Embryonic facial prominence (tissue), 1 donor: ENCODE data around the gene NIPSNAP3A.
A peak's percentile ranks its signal among the peaks of the same experiment; 100 is the strongest.
"Not testable (repeated sequence)": the region's sequence is repeated elsewhere in the genome, so short reads cannot be mapped to it uniquely, and the experiment has no call there.

Experiments
- DNase-seq: peaks from one replicate; pipeline ENCODE4 v3.0.0-alpha.2; 2016; ENCODE audit errors: extremely low spot score

Gene NIPSNAP3A

GRCh38 chr9:104747565-104748358 is at the start of gene NIPSNAP3A:
TSS of gene NIPSNAP3A (plus strand) at chr9:104747683. CDS start at chr9:104747793, 110 bp downstream.
- peak; percentile 51 for DNase-seq

DNA sequence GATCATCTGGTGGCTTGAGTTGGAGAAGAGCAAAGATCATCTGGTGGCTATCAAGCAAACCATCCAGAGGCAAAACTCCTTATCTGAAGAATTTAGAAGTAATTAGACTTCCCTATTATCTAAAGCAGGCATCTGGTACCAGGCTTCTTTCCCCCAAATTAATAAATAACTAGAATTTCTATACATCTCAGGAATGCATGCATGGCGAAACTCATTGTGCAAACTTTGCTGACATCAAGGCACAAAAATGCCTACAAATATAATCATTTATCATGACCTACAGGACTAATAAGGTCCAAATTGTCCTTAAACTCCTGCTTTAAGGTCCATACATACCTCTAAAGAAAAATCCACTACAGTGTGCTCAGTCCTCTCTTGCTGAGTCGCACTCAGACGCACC is 47.2 kb upstream of the NIPSNAP3A start:
- DNase-seq, result no peak

DNA sequence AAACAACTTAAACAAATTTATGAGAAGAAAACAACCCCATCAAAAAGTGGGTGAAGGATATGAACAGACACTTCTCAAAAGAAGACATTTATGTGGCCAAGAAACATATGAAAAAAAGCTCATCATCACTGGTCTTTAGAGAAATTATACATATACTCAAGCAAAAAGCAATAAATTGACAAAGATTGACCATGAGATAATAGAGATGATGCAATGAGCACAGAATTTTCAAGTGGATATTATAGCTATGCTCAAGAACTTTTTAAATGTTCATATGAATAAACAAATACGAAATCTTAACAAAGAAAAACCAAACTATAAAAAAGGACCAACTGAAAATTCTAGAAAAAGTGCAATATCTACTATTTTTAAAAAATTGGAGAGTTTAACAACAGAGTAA is 38.7 kb upstream of the NIPSNAP3A start:
- not testable (repeated sequence) for DNase-seq

GRCh38 chr9:104711604-104712003 is 35.9 kb upstream of the NIPSNAP3A start:
- DNase-seq, result no peak

DNA sequence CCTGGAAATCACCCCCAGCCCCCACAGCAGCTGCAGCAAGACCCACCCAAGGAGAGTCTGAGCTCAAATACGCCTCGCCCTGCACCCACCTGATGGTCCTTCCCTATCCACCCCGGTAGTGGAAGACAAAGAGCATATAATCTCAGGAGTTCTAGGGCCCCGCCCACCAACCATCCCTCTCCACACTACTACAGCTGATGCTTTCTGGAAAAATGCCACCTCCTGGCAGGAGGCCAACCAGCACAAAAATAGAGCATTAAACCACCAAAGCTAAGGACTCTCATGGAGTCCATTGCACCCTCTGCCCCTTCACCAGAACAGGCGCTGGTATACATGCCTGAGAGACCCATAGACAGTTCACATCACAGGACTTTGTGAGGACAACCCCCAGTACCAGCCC is 22.5 kb upstream of the NIPSNAP3A start:
- DNase-seq, result no peak

DNA sequence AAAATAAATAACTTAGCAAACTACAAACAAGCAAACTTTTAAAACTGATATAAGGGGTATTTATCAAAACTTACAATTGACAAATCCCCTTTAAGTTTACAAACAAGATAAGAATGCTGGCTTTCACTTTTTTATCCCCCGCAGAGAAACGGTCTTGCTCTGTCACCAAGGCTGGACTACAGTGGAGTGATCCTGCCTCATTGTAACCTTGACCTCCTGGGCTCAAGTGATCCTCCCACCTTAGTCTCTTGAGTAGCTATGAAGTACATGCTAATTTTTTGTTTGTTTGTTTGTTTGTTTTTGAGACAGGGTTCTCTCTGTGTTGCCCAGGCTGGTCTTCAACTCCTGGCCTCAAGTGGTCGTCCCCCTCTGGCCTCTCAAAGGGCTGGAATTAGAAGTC is 9.0 kb upstream of the NIPSNAP3A start:
- DNase-seq, result no peak

- DNase-seq, result no peak
Measured at GRCh38 chr9:104740621-104741020, 6.9 kb upstream of the NIPSNAP3A start.

DNA sequence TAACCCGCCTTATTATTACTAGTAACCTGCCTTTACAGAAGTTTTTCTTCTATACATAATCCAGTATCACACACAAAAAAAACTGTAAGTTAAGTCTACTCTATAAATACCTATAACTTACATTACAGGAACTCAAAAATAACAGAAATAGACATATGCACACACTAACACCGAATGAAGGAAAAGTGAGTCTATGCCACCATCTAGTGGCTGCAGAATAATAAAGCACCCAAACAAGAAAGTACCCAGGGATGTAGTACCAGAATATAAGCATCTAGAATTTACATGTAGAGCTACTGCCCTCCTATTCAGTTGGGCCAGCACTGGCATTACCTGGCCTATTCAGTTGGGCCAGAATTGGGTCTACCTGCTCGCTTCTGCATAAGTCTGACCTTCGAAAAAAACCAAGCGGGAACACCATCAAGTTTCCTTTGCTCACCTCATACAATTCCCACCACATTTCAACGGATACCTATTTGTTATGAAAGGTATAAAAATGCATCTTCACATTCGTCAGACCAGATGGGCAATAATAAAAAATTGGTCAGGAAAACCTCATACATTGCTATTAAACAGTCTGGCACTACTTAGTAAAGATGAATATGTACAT is 4.0 kb upstream of the NIPSNAP3A start:
- DNase-seq, result peak; percentile 43

- DNase-seq, result no peak
Measured at GRCh38 chr9:104745852-104746251, 1.6 kb upstream of the NIPSNAP3A start.

DNA sequence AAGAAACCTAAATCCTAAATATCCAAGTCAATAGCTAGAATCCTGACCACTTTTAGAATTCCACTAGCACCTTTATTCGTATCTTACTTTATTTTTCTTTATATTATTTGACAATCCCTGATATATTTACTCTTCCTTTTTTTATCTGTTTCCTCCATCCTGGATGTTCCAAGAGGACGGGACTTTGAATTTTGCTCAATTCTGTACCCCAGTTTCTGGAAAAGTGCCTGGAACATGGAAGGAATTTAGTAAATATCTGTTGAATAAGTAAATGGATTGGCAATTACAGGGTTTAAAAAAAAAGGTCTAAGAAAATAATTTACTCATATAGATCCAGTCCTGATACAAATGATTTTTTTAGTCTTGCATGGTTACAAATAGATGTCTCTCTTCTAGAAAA is 1.2 kb upstream of the NIPSNAP3A start:
- no peak for DNase-seq

GRCh38 chr9:104746798-104747197 is 685 bp upstream of the NIPSNAP3A start:
- no peak for DNase-seq

DNA sequence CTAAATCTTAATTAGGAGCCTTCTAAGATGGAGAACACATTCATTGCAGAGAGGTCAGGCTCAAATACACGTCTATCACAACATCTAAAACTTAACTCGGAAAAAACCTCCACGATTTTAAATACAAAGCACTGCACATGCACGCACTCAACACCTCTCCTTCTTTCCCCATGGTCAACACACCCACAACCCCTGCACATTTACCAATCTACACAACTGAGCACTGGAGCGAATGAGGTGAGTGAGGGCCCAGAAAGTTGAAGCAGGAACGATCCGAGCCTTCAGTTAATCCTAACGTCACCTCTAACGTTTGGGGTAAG is 278 bp upstream of the NIPSNAP3A start:
- DNase-seq, result no peak

- DNase-seq, result no peak
Measured at GRCh38 chr9:104748359-104749031, 1.0 kb downstream of the NIPSNAP3A start.

DNA sequence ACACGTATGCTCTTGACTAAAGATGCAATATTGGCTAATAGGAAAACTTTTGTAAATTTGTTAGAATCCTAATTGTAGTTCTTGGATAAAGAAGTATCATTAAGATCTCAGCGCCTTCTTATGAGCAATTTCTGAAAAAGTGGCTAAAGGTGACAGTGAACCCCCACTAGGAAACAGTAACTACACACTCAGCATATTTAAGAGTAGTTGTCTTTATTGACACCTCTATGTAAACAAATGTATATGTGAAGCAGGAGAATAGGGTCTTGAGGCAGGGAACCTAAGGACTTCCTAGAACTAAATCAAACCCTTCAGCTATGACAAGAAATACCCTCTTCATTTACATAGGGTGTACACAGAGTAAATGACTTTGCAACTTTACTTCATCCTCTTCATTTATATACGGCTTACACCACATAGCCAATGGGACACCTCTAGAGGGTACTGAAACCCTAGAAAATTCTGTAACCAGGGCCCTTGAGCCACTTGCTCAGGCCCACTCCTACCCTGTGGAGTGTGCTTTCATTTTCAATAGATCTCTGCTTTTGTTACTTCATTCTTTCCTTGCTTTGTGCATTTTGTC is 2.8 kb downstream of the NIPSNAP3A start:
- DNase-seq, result no peak

GRCh38 chr9:104758974-104759373 is 11.5 kb downstream of the NIPSNAP3A start:
- DNase-seq, result no peak

- DNase-seq, result no peak
Measured at GRCh38 chr9:104765138-104765537, 17.7 kb downstream of the NIPSNAP3A start.

DNA sequence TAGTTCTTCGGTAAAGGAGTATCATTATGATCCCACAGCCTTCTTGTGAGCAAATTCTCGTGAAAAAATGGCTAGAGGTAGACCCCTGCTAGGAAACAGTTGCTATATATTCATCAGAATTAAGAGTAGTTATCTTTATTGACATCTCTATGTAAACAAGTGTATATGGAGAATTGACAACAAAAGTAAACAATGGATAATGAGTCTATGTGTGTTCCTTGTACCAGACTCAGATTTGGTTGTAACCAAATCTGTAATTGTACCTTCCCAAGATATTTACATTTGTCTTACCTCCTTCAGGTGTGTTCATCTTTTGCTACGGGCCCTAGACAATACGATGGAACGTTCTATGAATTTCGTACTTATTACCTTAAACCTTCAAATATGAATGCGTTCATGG is 18.5 kb downstream of the NIPSNAP3A start:
- DNase-seq, result no peak

GRCh38 chr9:104767507-104767906 is 20.0 kb downstream of the NIPSNAP3A start:
- no peak for DNase-seq

DNA sequence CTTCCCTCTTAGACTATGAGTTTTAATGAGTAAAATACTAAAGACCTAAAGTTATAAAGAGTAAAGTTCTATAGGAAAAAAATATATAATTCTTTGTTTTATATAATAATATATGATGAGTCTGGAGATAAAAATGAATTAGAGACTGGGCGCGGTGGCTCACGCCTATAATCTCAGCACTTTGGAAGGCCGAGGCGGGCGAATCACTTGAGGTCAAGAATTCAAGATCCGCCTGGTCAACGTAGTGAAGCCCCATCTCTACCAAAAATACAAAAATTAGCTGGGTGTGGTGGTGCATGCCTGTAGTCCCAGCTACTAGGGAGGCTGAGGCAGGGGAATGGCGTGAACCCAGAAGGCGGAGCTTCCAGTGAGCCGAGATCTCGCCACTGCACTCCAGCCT is 21.5 kb downstream of the NIPSNAP3A start:
- not testable (repeated sequence) for DNase-seq

DNA sequence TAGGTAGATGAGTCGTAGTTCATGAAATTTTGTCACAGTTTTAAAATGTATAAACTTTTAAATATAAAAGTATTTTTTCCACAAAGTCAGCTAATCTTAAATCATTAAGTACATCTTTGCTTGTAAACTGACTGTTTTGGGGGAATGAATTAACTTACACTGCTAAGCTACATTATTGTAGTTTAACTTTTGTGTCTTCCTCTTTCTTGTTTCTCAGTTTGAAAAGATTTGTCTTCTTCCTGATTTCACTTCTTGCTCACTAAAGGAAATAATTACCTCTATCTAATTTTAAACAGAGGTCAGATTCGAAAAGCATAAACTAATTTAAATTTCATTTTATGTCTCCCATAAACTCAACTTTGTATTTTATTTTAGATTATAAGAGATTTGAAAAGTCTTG is 22.2 kb downstream of the NIPSNAP3A start:
- DNase-seq, result no peak

DNA sequence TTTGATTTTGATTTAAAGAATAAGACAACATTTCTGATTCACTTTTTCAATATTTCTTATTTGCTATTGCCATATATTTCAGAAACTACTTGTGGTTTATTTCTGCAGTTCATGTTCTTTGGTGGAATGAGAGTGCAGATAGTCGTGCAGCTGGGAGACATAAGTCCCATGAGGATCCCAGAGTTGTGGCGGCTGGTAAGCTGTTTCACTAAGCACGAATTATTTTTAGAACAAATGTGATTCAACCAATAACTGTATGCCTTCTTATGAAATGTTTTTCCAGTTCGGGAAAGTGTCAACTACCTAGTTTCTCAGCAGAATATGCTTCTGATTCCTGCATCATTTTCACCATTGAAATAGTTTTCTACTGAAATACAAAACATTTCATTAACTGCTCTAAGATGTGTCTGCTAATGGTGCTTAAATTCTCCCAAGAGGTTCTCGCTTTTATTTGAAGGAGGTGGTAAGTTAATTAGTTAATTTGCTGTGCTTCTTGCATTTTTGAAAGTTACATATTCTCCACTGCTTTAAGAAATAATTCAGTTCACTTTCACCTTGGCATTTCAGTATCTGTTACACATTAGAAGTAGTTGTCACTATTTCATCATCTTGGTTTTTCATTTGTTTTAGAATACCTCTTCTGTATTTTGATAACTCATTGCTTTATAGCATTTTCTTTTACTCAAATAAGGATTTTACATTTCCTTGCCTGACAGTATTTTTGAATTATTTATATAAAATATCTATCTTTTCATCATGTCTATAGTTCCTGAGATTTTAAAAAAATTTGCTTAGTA is 25.4 kb downstream of the NIPSNAP3A start:
- no peak for DNase-seq

DNA sequence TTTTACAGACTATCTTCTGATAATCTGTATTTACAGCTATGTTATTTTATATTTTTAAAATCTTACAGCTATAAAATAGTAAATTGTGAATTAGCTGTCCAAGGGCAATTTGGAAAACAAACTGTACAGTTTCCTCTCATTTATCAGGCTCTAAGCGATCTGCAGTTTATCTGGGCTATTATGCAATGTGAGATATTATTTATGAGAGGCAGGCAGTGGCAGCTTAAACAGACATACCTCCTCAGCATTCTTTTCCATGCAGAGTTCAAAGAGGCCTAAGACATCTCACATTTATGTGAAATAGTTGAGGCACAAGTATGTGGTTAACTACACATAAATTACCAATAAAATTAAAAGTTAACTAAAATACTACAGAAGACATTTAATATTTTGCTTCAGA is 26.6 kb downstream of the NIPSNAP3A start:
- DNase-seq, result no peak
